Spinal cord (tissue), 10 donors: ENCODE measurements around the gene PLPPR1. TPM values are rescaled to one million over a fixed set of nuclear protein-coding genes. Genes with fewer than 3 reads are reported as not detected.
A peak's percentile ranks its signal among the peaks of the same experiment; 100 is the strongest.

ENCODE experiments used
- DNase-seq, 6 donors: peaks; one replicate each; pipeline versions ENCODE4 v3.0.0 to v3.0.0-alpha.2; 2013 to 2015; ENCODE audit warnings: low spot score in 6 of 6, low read depth in 4 of 6
- H3K27ac ChIP-seq: one replicate; pipeline ENCODE4 v1.5.1; 2013; ENCODE audit warnings: low read depth, low read length, control low read depth
- H3K27me3 ChIP-seq: one replicate; pipeline ENCODE4 v1.6.1; 2013; ENCODE audit warnings: low read length; ENCODE audit not compliant: control insufficient read depth, insufficient read depth
- H3K36me3 ChIP-seq: one replicate; pipeline ENCODE4 v1.6.1; 2013; ENCODE audit warnings: low read length; ENCODE audit not compliant: control insufficient read depth, insufficient read depth
- H3K4me1 ChIP-seq: one replicate; pipeline ENCODE4 v1.6.1; 2013; ENCODE audit warnings: low read length; ENCODE audit not compliant: control insufficient read depth, insufficient read depth
- H3K4me3 ChIP-seq: one replicate; pipeline ENCODE4 v1.5.1; 2013; ENCODE audit warnings: low read depth, low read length, control low read depth
- H3K9me3 ChIP-seq: one replicate; pipeline ENCODE4 v1.6.1; 2013; ENCODE audit warnings: low read length; ENCODE audit not compliant: control insufficient read depth, insufficient read depth
- WGBS: methylation state at CpG from one replicate; pipeline ENCODE4 v1.1.5; 2013; ENCODE audit warnings: missing lambda C conversion rate; ENCODE audit not compliant: insufficient coverage; 5-methylcytosine and 5-hydroxymethylcytosine counted together
- polyA plus RNA-seq, 2 donors: library from polyadenylated mRNA; unstranded; fragments of 120-200 nt; gene quantifications; one replicate each; pipeline ENCODE4 v1.2.1, GENCODE V29; 2013; ENCODE audit not compliant: insufficient read length in 2 of 2
- total RNA-seq, 2 donors: library from RNA; depleted of rRNA in 1 of 2; stranded (reverse); fragments of 120-200 nt in 1 of 2; fragments of >200 nt in 1 of 2; gene quantifications; one replicate each; pipeline versions ENCODE4 v1.2.3 to v1.2.4, GENCODE V29; 2013 to 2014
- donor health status: healthy.

PLPPR1 gene
- total and polyA plus RNA-seq, 4 donors: 35.9 to 125 (median 106) TPM

- Histone ChIP-seq H3K27me3 (no peaks in the 10 kb centered on the region), H3K4me3 (no peak overlapping the region), H3K4me1 (peaks cover 3% of the 10 kb centered on the region), H3K27ac (no peak overlapping the region), H3K9me3 (no peaks in the 10 kb centered on the region), H3K36me3 (no peaks in the 10 kb centered on the region)
- no peak for DNase-seq
- 89% methylated on average over 1 of the region's 1 CpG for WGBS
These were observed 136.6 kb downstream of the PLPPR1 start for GRCh38 chr9:101165131-101165530.

GRCh38 chr9:101167490-101168134 is 139.1 kb downstream of the PLPPR1 start:
- no peak overlapping the region for H3K4me3 ChIP-seq
- no CpG with 5 or more reads among the region's 1 CpG for WGBS
- peak overlapping the region; percentile 8 for H3K27ac ChIP-seq
- no peaks in the 10 kb centered on the region for H3K36me3 ChIP-seq
- DNase-seq: peak in 2 of 6 donors; percentile 15 to 26
- peaks cover 5% of the 10 kb centered on the region for H3K4me1 ChIP-seq
- H3K27me3 ChIP-seq: no peaks in the 10 kb centered on the region
- H3K9me3 ChIP-seq: no peaks in the 10 kb centered on the region

DNA sequence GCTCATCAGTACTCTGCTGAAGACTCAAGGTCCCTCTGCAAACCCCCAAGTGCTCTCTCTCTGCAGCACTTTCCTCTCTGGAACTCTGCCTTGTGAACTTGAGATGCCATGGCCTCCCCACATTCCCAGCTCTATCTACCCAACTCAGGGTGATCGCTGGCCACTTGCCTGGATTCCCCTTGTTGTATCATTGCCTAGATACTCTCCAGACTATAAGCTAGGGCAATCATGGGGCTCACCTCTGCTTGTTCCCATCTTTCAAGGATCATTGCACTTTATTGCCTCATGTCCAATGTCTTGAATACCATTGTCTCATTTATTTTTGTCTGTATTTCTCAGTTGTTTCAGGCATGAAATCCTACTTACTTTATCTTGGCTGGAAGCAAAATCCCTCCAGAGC is 144.1 kb downstream of the PLPPR1 start:
- no peaks in the 10 kb centered on the region for H3K27me3 ChIP-seq
- DNase-seq: peak; percentile 39 to 82 (median 53)
- H3K4me1 ChIP-seq: peaks cover 3% of the 10 kb centered on the region
- H3K27ac ChIP-seq: no peak overlapping the region
- no peak overlapping the region for H3K4me3 ChIP-seq
- 45% methylated on average over 1 of the region's 1 CpG for WGBS
- H3K36me3 ChIP-seq: no peaks in the 10 kb centered on the region
- peaks cover 5% of the 10 kb centered on the region for H3K9me3 ChIP-seq

- H3K36me3 ChIP-seq: no peaks in the 10 kb centered on the region
- H3K4me1 ChIP-seq: peaks cover 3% of the 10 kb centered on the region
- no peaks in the 10 kb centered on the region for H3K27me3 ChIP-seq
- peaks cover 5% of the 10 kb centered on the region for H3K9me3 ChIP-seq
- WGBS: no CpG with 5 or more reads among the region's 1 CpG
- no peak for DNase-seq
- H3K4me3 ChIP-seq: no peak overlapping the region
- H3K27ac ChIP-seq: no peak overlapping the region
These were observed 145.4 kb downstream of the PLPPR1 start for GRCh38 chr9:101173907-101174306.

- H3K27ac ChIP-seq: no peak overlapping the region
- no peak overlapping the region for H3K4me3 ChIP-seq
- H3K36me3 ChIP-seq: no peaks in the 10 kb centered on the region
- H3K9me3 ChIP-seq: peaks cover 5% of the 10 kb centered on the region
- 95% methylated on average over 4 of the region's 5 CpGs for WGBS
- DNase-seq: no peak
- H3K27me3 ChIP-seq: no peaks in the 10 kb centered on the region
- H3K4me1 ChIP-seq: peaks cover 3% of the 10 kb centered on the region
These were observed 147.9 kb downstream of the PLPPR1 start for GRCh38 chr9:101176384-101176783.

- no peaks in the 10 kb centered on the region for H3K4me1 ChIP-seq
- no peaks in the 10 kb centered on the region for H3K36me3 ChIP-seq
- H3K9me3 ChIP-seq: no peaks in the 10 kb centered on the region
- WGBS: 56% methylated on average over 1 of the region's 2 CpGs
- no peak for DNase-seq
- no peaks in the 10 kb centered on the region for H3K27me3 ChIP-seq
- H3K4me3 ChIP-seq: no peak overlapping the region
- no peak overlapping the region for H3K27ac ChIP-seq
These were observed 156.3 kb downstream of the PLPPR1 start for GRCh38 chr9:101184813-101185278.

DNA sequence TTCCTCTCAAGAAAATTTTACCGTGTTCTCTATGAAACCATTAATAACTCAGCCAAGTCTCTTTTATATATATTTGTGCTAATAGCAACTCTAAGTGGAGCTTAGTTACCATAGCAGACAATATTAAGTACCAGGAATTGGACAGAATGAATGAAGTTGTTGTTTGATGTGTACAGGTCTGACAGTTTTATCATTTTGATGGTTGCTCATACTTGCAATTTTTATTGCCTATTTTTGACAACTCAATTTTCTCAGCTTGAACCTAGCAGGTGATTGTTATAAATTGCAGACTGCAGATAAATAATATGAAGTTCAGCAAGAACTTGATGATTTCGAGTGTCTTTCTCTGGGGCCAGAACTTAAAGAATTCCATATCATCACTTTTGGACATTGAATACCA is 163.2 kb downstream of the PLPPR1 start:
- WGBS: no CpG with 5 or more reads among the region's 2 CpGs
- no peak overlapping the region for H3K4me3 ChIP-seq
- no peaks in the 10 kb centered on the region for H3K4me1 ChIP-seq
- H3K36me3 ChIP-seq: no peaks in the 10 kb centered on the region
- no peak overlapping the region for H3K27ac ChIP-seq
- H3K9me3 ChIP-seq: no peaks in the 10 kb centered on the region
- H3K27me3 ChIP-seq: no peaks in the 10 kb centered on the region
- DNase-seq: no peak

DNA sequence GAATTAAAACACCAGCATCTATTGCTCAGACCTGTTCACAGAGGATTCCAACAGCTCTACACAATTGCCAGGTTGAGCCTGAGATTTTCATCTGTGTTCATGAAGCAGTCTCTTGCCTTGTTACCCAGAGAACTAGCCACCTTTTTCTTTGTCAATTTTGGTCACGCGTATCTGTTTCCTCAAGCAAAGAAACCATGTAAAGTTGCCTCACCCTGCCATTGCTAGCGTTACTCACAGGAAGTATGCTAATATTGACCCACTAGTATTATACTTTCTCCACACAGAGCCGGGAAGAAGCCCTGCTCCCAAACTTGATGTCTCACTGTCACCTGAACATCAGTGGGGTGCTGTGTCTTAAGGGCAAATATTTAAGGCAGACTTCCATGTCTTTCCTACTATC is 168.5 kb downstream of the PLPPR1 start:
- no peak for DNase-seq
- Histone ChIP-seq H3K4me1 (no peaks in the 10 kb centered on the region), H3K27me3 (no peaks in the 10 kb centered on the region), H3K9me3 (no peaks in the 10 kb centered on the region), H3K27ac (no peak overlapping the region), H3K36me3 (no peaks in the 10 kb centered on the region), H3K4me3 (no peak overlapping the region)
- WGBS: 93% methylated on average over 3 of the region's 4 CpGs

DNA sequence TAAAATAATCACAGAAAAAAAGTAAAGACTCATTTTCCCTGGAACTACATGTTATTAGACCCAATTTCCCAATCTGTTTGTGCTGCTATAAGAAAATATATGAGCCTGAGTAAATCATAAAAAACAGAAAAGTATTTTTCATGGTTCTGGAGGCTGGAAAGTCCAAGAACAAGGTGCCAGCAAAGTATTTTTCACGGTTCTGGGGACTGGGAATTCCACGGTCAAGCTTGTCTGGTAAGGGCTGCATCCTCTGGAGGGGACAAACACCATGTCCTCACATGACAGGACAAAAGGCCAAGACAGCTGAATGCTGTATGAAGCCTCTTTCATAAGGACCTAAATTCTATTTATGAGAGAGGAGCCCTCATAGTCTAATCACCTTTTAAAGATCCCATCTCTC is 172.3 kb downstream of the PLPPR1 start:
- Histone ChIP-seq H3K4me3 (no peak overlapping the region), H3K27ac (no peak overlapping the region), H3K36me3 (no peaks in the 10 kb centered on the region), H3K27me3 (no peaks in the 10 kb centered on the region), H3K4me1 (no peaks in the 10 kb centered on the region), H3K9me3 (no peaks in the 10 kb centered on the region)
- no peak for DNase-seq
- 71% methylated on average over 1 of the region's 2 CpGs for WGBS

- H3K36me3 ChIP-seq: no peaks in the 10 kb centered on the region
- no peaks in the 10 kb centered on the region for H3K9me3 ChIP-seq
- H3K27ac ChIP-seq: no peak overlapping the region
- H3K4me3 ChIP-seq: no peak overlapping the region
- DNase-seq: peak in 1 of 6 donors; percentile 53
- no peaks in the 10 kb centered on the region for H3K27me3 ChIP-seq
- no CpG with 5 or more reads among the region's 2 CpGs for WGBS
- H3K4me1 ChIP-seq: no peaks in the 10 kb centered on the region
These were observed 173.1 kb downstream of the PLPPR1 start for GRCh38 chr9:101201630-101202029.
